Activated CD8-positive, alpha-beta memory T cell treated with anti-CD3 and anti-CD28 coated beads for 1 hour (primary cell): Measurements from ENCODE around the gene DZIP1L.
"Not testable (repeated sequence)": the region's sequence is repeated elsewhere in the genome, so short reads cannot be mapped to it uniquely, and the experiment has no call there.

Experiments used
- DNase-seq, 2 donors: peaks; one replicate each; pipeline ENCODE4 v3.0.0-alpha.2; 2020; ENCODE audit warnings: low read depth in 1 of 2; ENCODE audit errors: extremely low read depth in 1 of 2

Gene DZIP1L

GRCh38 chr3:138114988-138115971 is at the start of gene DZIP1L:
DZIP1L (minus strand) TSS chr3:138115608; CDS start chr3:138103971, 11,637 bp downstream.
- DNase-seq: peak in 1 of 2 donors; percentile 11

GRCh38 chr3:138165061-138165460 is 49.7 kb upstream of the DZIP1L start:
- DNase-seq: no peak

- no peak for DNase-seq
These were observed 42.3 kb upstream of the DZIP1L start for GRCh38 chr3:138157743-138158142.

- DNase-seq: no peak
These were observed 39.1 kb upstream of the DZIP1L start for GRCh38 chr3:138154534-138154933.

GRCh38 chr3:138148503-138148902 is 33.1 kb upstream of the DZIP1L start:
- no peak for DNase-seq

- DNase-seq: not testable (repeated sequence)
These were observed 26.8 kb upstream of the DZIP1L start for GRCh38 chr3:138142181-138142580.

- DNase-seq: no peak
These were observed 25.5 kb upstream of the DZIP1L start for GRCh38 chr3:138140940-138141339.

- no peak for DNase-seq
These were observed 24.3 kb upstream of the DZIP1L start for GRCh38 chr3:138139691-138140090.

- no peak for DNase-seq
These were observed 22.5 kb upstream of the DZIP1L start for GRCh38 chr3:138137861-138138260.

GRCh38 chr3:138136201-138136600 is 20.8 kb upstream of the DZIP1L start:
- no peak for DNase-seq

- no peak for DNase-seq
These were observed 20.4 kb upstream of the DZIP1L start for GRCh38 chr3:138135833-138136194.

- no peak for DNase-seq
These were observed 19.9 kb upstream of the DZIP1L start for GRCh38 chr3:138135146-138135832.

- DNase-seq: no peak
These were observed 16.8 kb upstream of the DZIP1L start, which contains the start of gene A4GNT for GRCh38 chr3:138132239-138132638. A4GNT (minus strand) TSS chr3:138132390; CDS start chr3:138131256, 1,134 bp downstream.

GRCh38 chr3:138127636-138128365 is 12.4 kb upstream of the DZIP1L start:
- no peak for DNase-seq

- no peak for DNase-seq
These were observed 10.3 kb upstream of the DZIP1L start for GRCh38 chr3:138125548-138126221.

GRCh38 chr3:138124706-138125355 is 9.4 kb upstream of the DZIP1L start:
- no peak for DNase-seq

GRCh38 chr3:138124188-138124587 is 8.8 kb upstream of the DZIP1L start:
- DNase-seq: no peak

- no peak for DNase-seq
These were observed 4.0 kb upstream of the DZIP1L start for GRCh38 chr3:138119423-138119766.

- DNase-seq: peak in 1 of 2 donors; percentile 27
These were observed 3.4 kb upstream of the DZIP1L start for GRCh38 chr3:138118612-138119422.
